Measurements from ENCODE around the gene SCFD2. TPM values are rescaled to one million over a fixed set of nuclear protein-coding genes. Genes with fewer than 3 reads are reported as not detected.

SCFD2 gene
- total and polyA plus RNA-seq, 2 of the 8 experiments (the other 6 are each of a cell fraction or from before 2014, with no cell fraction given), result 6.2 to 10.2 TPM

DNA sequence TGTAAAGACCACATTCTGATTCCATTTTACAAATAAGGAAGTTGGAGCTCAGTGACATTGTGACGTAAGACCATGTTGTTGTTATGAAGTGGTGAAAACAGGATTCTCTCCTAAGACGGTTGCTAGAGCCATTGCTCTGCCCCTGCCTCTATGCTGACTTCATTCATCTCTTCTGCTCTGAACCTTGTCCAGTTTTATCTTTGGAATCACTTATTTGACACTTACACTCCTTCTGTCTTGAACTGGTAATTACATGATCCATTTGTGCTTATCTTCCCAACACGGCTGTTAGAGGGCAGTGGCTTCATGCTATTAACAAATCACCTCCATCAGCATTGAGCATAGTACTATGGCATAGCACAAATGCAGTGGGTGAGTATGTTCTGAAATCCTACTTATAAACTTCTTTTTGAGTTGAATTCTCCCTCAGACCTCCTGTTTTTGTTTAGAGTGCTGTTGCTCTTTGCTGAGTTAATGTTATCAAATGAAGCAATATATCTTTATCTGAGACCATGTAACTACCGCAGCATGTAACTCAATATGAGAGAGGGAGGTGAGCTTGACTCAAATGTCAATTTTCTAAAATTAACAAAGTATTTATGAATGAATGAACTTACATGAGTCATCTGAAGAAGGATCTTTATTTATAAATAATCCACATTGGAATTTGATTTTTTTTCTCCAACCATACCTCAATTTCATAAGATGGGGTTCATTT, 326.0 kb downstream of the SCFD2 start:
- FAIRE-seq, result no peak
- Histone ChIP-seq H4K5ac (ENCODE audit: insufficient read length, low read depth, low read length) (no peak overlapping the region), H3K79me2 (ENCODE audit: control insufficient read depth in 1 of 2, insufficient read depth in 2 of 2, low read length in 2 of 2) (no peaks in the 10 kb centered on the region)

More for the DNA sequence above, 326.0 kb downstream of the SCFD2 start:
- H2AFZ ChIP-seq (ENCODE audit: low read length), result no peak overlapping the region
- no peaks in the 10 kb centered on the region for H3K36me3 ChIP-seq (ENCODE audit: control insufficient read depth in 2 of 4, insufficient read depth in 4 of 4, low read length in 3 of 4)
- no peaks in the 10 kb centered on the region for H3K4me1 ChIP-seq (replicated peaks in 1 of 4; ENCODE audit: control insufficient read depth in 3 of 4, insufficient read depth in 4 of 4, low read length in 3 of 4)
- H2BK12ac ChIP-seq (ENCODE audit: low read depth, low read length), result no peak overlapping the region
- H3K9ac ChIP-seq (replicated peaks in 1 of 4; ENCODE audit: extremely low read depth in 1 of 4, low read depth in 3 of 4, low read length in 3 of 4), result no peak overlapping the region
- H3K4me2 ChIP-seq (ENCODE audit: insufficient read depth in 1 of 2, low read depth in 2 of 2, low read length in 2 of 2), result no peak overlapping the region
- H3K23me2 ChIP-seq (ENCODE audit: low read depth, low read length), result no peaks in the 10 kb centered on the region
- no peak for DNase-seq (ENCODE audit: low read depth in 1 of 2, low spot score in 2 of 2)
- WGBS, 2 experiments (ENCODE audit: extremely low coverage in 1 of 2, insufficient coverage in 1 of 2, insufficient read length in 1 of 2, insufficient replicate concordance in 2 of 2, low coverage in 1 of 2, low lambda C conversion rate in 2 of 2, missing lambda C conversion rate in 1 of 2), result 90% methylated on average over 4 of the region's 4 CpGs; no CpG with 5 or more reads in 1 of the 2 experiments
- no peak overlapping the region for H2BK120ac ChIP-seq (replicated peaks; ENCODE audit: low read depth, low read length)
- H2BK5ac ChIP-seq (ENCODE audit: low read depth, low read length), result no peak overlapping the region
- H3K4ac ChIP-seq (replicated peaks; ENCODE audit: insufficient read length, low read depth, low read length), result no peak overlapping the region
- no peak overlapping the region for H2BK20ac ChIP-seq (ENCODE audit: low read length)
- H3K4me3 ChIP-seq (ENCODE audit: extremely low read depth in 1 of 4, insufficient read depth in 2 of 4, low read depth in 3 of 4, low read length in 4 of 4), result no peak overlapping the region
- no peak overlapping the region for H2AK5ac ChIP-seq (ENCODE audit: low read depth, low read length)
- H3K23ac ChIP-seq (ENCODE audit: insufficient read length), result no peak overlapping the region
- TF ChIP-seq ASH2L (IDR thresholded peaks at IDR 0.05; ENCODE audit: low read length), result no peak
- TF ChIP-seq CHD1 (IDR thresholded peaks at IDR 0.05; ENCODE audit: low read depth, low read length), result no peak
- no peak for TF ChIP-seq KDM4A (IDR thresholded peaks at IDR 0.05; ENCODE audit: low read depth, low read length, severe bottlenecking)
- TF ChIP-seq GTF2F1 (IDR thresholded peaks at IDR 0.05; ENCODE audit: borderline replicate concordance, low read depth, low read length), result no peak
- TF ChIP-seq, protein P1, sequence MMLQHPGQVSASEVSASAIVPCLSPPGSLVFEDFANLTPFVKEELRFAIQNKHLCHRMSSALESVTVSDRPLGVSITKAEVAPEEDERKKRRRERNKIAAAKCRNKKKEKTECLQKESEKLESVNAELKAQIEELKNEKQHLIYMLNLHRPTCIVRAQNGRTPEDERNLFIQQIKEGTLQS (IDR thresholded peaks at IDR 0.05; ENCODE audit: insufficient read depth, low read depth, low read length), result no peak
- no peak for TF ChIP-seq TAF7 (optimal IDR thresholded peaks at IDR 0.05; ENCODE audit: borderline replicate concordance, low read depth, low read length)
- no peak for TF ChIP-seq SRF (IDR thresholded peaks at IDR 0.05; ENCODE audit: low read depth, low read length)
- TF ChIP-seq SUZ12 (IDR thresholded peaks at IDR 0.05; ENCODE audit: low read length), result no peak
- TF ChIP-seq SP2 (IDR thresholded peaks at IDR 0.05; ENCODE audit: low read length), result no peak
- no peak for TF ChIP-seq CEBPB (IDR thresholded peaks at IDR 0.05; ENCODE audit: low read depth, low read length)
- TF ChIP-seq EP300 (IDR thresholded peaks at IDR 0.05; ENCODE audit: borderline replicate concordance in 1 of 2, low read depth in 2 of 2, low read length in 2 of 2), result no peak
- no peak for TF ChIP-seq RXRA (IDR thresholded peaks at IDR 0.05; ENCODE audit: insufficient read depth, low read depth, low read length)
- TF ChIP-seq RBBP5 (IDR thresholded peaks at IDR 0.05; ENCODE audit: borderline replicate concordance, low read depth, low read length), result no peak
- no peak overlapping the region for H3K27ac ChIP-seq (ENCODE audit: low read depth, low read length)
- POLR2A ChIA-PET (ENCODE audit: partially characterized antibody), result no interaction called here
- H4K91ac ChIP-seq (replicated peaks; ENCODE audit: insufficient read length, low read length), result no peak overlapping the region
- H3K18ac ChIP-seq (ENCODE audit: extremely low read depth, low read length), result no peak overlapping the region
- no peak overlapping the region for H4K8ac ChIP-seq (ENCODE audit: extremely low read depth, insufficient read depth, low read length)
- no peak overlapping the region for H3K56ac ChIP-seq (replicated peaks; ENCODE audit: insufficient read length, low read depth, low read length)
- H3K79me1 ChIP-seq (ENCODE audit: low read depth, low read length), result no peaks in the 10 kb centered on the region
- H3K9me3 ChIP-seq (ENCODE audit: insufficient read depth in 2 of 2, low read depth in 1 of 2, low read length in 1 of 2), result no peaks in the 10 kb centered on the region
- no peaks in the 10 kb centered on the region for H4K20me1 ChIP-seq (replicated peaks in 1 of 2; ENCODE audit: control insufficient read depth in 1 of 2, insufficient read depth in 2 of 2, low read length in 2 of 2)
- H2BK15ac ChIP-seq (ENCODE audit: low read length), result no peak overlapping the region
- CTCF ChIA-PET (ENCODE audit: partially characterized antibody), result interaction anchor here (0.9 kb wide), 1 partner anchor 528 kb away, joined by 3 read pairs; no protein-coding TSS in a partner anchor
- no peak overlapping the region for H3K14ac ChIP-seq (ENCODE audit: insufficient read length)
- H3K27me3 ChIP-seq (replicated peaks in 1 of 4; ENCODE audit: control insufficient read depth in 3 of 4, extremely low read depth in 1 of 4, insufficient read depth in 3 of 4, low read length in 3 of 4), result no peaks in the 10 kb centered on the region

Data from H1 (cell line).